HG03045 (cell line): ENCODE measurements around the gene AGPAT3.
"Not testable (repeated sequence)": the region's sequence is repeated elsewhere in the genome, so short reads cannot be mapped to it uniquely, and the experiment has no call there.

ENCODE experiments used
- ATAC-seq: cut with Tn5 transposase; IDR thresholded peaks from one replicate; pipeline ENCODE4 v1.9.1; 2021; ENCODE audit warnings: mild to moderate bottlenecking, moderate library complexity; ENCODE audit not compliant: unreplicated experiment

AGPAT3 gene

DNA sequence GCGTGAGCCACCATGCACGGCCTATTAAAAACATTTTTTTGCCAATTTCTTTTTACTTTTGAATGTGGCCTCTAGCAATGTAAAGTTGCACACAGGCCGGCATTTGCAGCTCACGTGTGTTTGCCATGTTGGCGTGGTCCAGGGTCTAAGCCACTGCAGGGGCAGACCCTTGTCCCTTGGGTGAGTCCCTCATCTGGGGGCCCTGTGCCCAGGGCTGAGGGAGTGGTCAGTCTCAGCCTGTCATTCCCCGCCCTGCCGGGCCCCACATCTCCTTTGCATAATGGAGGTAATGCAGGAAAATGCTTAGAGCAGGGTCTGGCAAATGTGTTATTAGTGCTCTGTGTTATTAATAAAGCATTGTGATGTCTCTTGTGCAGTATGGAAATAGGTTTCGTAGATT is 16.9 kb downstream of the AGPAT3 start:
- no peak for ATAC-seq

DNA sequence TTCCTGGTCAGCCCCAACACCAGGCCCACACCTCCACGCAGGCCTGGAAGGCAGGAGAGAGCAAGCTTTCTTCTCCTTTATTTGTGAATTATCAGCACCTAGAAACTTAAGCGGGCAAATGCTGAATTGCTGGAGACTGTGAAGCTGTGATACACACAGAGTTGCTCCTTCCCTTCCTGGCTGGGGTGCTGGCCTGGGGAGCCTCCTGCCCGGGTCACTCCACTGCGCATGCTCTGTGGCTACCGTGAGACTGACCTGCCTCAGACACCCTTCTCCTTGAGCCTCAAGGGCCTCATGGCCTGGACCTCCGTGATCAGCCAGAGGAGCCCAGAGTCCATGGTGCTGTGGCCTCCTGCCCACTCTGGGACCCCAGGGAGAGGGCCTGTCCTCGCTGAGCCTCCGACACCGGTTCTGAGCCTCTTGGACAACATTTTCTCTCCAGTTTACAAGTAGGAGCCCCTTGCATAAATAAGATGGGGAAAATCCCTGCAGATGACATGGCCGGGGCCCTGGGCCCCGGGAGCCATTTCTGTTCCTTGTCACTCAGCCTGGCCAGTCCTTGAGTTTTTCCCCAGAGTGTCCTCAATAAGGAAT is 18.0 kb downstream of the AGPAT3 start:
- no peak for ATAC-seq

DNA sequence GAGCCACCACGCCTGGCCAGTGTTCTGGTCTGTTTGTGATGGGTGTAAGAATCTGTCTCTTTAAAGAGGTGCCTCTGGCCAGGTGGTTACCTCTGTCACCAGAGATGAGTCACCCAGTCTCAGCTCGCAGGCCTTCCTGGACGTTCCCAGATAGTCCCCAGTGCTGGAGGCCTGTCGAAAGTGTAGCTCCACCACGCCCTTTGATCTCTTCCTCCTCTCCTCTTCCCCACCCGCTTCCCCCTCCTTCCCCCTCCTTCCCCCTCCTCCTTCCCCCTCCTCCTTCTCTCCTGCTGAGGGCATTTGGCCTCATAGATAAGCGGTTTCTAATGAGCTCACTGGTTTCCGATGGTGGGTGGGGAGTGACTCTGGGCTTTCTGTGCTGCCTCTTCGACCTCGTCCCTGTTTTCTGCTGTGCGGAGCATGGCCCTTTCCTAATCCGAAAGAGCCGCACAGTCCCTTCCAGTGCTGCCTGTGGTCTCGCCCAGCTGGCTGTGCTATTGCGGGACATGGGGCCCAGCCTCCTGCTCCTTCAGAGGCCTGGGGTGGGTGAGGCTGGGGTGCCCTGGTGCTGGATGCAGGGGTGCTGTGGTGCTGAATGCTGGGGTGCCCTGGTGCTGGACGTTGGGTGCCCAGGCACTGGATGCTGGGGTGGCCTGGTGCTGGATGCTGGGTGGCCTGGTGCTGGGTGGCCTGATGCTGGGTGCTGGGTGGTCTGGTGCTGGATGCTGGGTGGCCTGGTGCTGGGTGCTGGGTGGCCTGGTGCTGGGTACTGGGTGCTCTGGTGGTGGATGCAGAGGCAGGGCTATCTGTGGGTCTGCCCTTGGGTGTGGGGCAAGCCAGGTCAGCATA is 19.2 kb downstream of the AGPAT3 start:
- no peak for ATAC-seq

- no peak for ATAC-seq
Measured at GRCh38 chr21:43884861-43885417, 19.9 kb downstream of the AGPAT3 start.

DNA sequence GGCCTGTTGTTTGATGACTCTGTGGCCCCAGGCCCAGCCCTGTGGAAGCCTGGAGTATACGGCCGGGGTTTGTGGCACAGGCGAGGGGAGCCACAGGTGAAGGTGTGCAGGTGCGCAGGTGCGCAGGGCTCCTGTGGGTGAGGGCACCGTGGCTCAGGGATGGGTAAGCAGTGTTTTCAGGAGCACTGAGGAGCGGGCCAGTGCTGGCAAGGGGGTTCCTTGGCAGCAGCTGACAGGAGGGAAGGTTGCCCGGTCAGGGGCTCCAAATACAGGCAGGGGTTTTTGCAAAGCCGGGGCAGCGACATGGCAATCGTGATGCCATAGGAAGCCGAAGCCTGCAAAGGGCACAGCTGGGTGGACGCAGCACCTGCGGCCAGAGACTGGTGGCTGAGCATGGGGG is 20.7 kb downstream of the AGPAT3 start:
- ATAC-seq, result no peak

GRCh38 chr21:43886565-43886964 is 21.5 kb downstream of the AGPAT3 start:
- ATAC-seq, result no peak

GRCh38 chr21:43889069-43889468 is 24.0 kb downstream of the AGPAT3 start:
- ATAC-seq, result no peak

DNA sequence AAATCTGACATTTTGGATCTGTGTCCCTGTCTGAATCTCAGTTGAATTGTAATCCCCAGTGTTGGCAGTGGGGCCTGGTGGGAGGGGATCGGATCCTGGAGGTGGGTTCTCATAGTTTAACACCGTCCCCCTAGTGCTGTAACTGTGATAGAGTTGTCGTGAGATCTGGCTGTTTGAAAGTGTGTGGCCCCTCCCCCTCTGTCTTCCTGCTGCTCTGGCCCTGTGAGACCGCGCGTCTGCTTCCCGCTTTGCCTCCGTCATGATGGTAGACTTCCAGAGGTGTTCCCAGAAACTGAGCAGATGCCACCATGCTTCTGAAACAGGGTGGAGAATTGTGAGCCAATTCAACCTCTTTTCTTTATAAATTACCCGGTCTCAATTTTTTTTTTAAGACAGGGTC is 25.0 kb downstream of the AGPAT3 start:
- ATAC-seq, result no peak

GRCh38 chr21:43892334-43892733 is 27.3 kb downstream of the AGPAT3 start:
- ATAC-seq, result no peak

- no peak for ATAC-seq
Measured at GRCh38 chr21:43892984-43893535, 28.0 kb downstream of the AGPAT3 start.

DNA sequence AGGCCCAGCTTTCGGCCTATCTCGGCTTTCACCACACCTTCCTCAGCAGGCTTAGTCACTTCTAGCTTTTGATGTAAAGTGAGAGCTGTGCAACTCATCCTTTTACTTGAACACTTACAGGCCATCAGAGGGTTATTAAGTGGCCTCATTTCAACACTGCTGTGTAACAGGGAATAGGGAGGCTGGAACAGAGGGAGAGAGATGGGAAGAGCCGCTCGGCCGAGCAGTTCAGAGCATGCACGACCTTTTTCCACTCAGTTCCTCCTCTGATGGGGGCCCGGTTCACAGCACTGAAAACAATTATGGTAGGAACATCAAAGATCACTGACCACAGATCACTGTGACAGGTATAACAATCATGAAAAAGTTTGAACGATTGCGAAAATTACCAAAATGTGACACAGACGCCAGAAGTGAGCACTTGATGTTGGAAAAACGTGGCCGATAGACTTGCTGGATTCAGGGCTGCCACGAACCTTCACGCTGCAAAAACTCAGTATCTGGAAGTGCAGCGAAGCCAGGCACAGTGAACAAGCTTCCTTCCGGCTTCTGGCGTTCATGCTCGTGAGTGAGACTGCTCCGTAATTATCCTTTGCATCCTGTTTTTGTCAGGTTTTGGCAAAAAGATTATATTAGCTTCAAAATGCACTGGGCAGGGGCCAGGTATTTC is 28.6 kb downstream of the AGPAT3 start:
- no peak for ATAC-seq

- no peak for ATAC-seq
Measured at GRCh38 chr21:43894206-43894577, 29.2 kb downstream of the AGPAT3 start.

DNA sequence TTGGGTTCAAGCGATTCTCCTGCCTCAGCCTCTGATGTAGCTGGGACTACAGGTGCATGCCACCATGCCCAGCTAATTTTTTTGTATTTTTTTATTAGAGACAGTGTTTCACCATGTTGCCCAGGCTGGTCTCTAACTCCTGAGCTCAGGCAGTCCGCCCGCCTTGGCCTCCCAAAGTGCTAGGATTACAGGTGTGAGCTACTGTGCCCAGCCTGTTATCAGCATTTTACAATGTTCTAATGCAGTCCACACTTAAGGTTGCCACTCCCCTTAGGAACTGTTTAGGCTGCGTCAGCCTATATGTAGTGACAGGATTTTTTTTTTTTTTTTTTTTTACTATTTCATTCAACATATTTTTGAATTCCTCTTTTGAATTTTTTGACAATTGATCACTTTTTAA is 30.2 kb downstream of the AGPAT3 start:
- ATAC-seq, result no peak

DNA sequence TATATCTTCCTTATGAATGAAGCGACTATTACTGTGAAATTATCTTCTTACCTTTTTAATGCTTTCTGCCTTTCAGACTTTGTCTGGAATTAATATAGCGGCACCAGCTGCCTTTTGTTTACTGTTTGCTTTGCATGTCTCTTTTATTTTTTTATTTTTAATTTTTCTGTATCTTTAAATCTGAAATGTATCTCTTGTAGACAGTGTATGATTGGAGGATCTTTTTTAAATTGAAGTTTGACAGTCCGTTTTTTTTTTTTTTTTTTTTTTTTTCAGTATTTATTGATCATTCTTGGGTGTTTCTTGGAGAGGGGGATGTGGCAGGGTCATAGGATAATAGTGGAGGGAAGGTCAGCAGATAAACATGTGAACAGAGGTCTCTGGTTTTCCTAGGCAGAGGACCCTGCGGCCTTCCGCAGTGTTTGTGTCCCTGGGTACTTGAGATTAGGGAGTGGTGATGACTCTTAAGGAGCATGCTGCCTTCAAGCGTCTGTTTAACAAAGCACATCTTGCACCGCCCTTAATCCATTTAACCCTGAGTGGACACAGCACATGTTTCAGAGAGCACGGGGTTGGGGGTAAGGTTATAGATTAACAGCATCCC is 31.8 kb downstream of the AGPAT3 start:
- not testable (repeated sequence) for ATAC-seq

DNA sequence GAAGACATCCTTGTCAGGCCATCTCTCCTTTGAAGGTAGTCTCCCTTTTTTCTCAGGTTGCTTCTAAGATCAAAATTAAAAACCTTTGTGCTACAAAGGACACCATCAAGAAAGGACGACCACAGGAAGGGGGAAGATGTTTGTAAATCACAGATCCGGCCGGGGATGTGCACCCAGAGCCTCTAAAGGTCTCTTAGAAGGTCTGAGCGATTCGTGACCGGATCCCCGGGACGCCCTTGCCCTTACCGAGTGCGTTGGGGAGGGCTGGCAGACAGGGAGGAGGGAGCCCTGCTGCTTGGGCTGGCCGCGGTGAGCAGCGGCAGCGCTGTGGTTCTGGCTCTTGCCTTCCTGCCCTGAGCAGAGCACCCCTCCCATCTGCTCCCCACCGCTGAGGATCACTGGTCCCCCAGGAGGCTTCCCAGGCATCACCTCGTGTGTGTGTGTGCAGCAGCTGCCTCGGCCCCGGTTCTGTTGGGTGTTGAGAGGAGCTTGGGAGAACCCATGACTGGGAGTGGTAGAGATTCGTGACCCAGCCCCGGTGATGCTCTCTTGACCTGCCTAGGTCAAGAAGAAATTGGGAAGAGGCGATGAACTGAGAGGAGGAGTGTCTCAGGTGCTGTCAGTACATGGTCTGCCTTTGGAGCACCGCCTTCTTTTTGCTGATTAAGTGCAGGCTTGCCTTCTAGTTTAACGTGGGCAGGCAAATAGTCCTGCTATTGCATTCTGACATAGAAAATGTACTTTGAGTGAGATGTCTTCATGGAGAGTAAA is 34.5 kb downstream of the AGPAT3 start:
- ATAC-seq, result no peak

DNA sequence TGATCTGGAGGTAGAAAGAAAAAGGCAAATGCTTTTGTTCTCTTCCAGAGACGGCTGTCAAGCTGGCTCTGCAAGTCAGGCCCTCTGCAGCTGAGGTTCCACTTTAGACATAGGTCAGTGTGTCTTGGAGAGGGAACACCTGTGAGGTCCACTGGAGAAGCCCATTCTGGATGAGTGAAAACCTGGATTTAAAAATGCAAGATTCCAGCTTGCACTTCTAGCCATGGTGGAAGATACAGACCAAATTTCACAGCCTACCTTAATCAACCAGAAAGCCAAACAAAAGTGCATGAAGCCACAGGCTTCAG is 35.0 kb downstream of the AGPAT3 start:
- ATAC-seq, result no peak

GRCh38 chr21:43900690-43901089 is 35.7 kb downstream of the AGPAT3 start:
- ATAC-seq, result no peak

DNA sequence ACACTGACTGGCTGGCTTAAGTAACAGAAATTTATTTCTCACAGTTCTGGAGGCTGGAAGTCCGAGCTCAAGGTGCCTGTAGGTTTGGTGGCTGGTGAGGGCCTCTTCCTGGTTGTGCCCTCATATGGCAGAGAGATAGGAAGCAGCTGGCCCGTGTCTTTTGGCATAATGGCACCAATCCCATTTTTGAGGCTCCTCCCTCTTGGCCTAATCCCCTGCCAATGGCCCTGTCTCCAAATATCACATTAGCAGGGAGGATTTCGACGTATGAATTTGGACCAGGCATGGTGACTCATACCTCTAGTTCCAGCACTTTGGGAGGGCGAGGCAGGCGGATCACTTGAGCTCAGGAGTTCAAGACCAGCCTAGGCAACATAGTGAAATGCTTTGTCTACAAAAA is 37.4 kb downstream of the AGPAT3 start:
- ATAC-seq, result no peak

- no peak for ATAC-seq
Measured at GRCh38 chr21:43903451-43904091, 38.5 kb downstream of the AGPAT3 start.

GRCh38 chr21:43904331-43904781 is 39.3 kb downstream of the AGPAT3 start:
- ATAC-seq, result no peak
